Measurements from ENCODE around the gene ZNG1E. TPM values are rescaled to one million over a fixed set of nuclear protein-coding genes. Genes with fewer than 3 reads are reported as not detected.
A peak's percentile ranks its signal among the peaks of the same experiment; 100 is the strongest.
"Not testable (repeated sequence)": the region's sequence is repeated elsewhere in the genome, so short reads cannot be mapped to it uniquely, and the experiment has no call there.

Gene ZNG1E
- polyA plus RNA-seq: 10 to 100 TPM; 27.2 to 99.6 TPM

DNA sequence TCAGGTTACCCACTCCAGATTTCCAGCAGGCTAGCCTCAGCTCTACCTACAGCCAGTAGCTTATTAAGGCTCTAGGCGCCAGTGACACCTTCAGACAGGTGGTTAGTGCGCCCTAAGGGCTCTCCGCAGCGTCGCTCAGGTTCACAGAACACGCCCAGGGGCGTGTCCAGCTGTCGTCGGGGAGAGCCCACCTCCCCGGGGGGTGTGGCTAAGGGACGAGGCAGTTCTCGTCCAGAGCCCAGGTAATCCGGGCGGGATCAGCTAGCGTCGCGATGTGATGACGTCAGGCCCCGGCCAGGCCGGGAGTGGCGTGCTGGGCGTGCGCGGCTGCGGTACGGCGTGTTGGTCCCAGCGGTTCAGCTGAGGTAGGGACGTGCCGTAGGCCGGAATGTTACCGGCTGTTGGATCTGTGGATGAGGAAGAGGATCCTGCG is at the start of gene ZNG1E:
Gene ZNG1E (plus strand): TSS at position 340 of the 433 bp plus-strand sequence. CDS start 49 bp downstream, at position 389.
- WGBS, 2 donors: 0 to 1% methylated on average over 5 to 25 of the region's 33 CpGs
- H3K4me1 ChIP-seq (ENCODE audit: control insufficient read depth in 2 of 2, insufficient read depth in 2 of 2, low read length in 1 of 2); H3K27me3 ChIP-seq (ENCODE audit: control insufficient read depth in 1 of 2, insufficient read depth in 2 of 2, low read length in 2 of 2); H3K9me3 ChIP-seq (ENCODE audit: control insufficient read depth in 2 of 2, insufficient read depth in 1 of 2, low read depth in 1 of 2, low read length in 1 of 2); H3K36me3 ChIP-seq (ENCODE audit: control insufficient read depth in 2 of 2, insufficient read depth in 2 of 2, low read length in 1 of 2): not testable (repeated sequence)
- Histone ChIP-seq H3K4me3 (ENCODE audit: low read depth in 1 of 2, low read length in 2 of 2) (peak within 1 kb of the TSS; percentile 26 to 47), H3K27ac (ENCODE audit: low read depth in 2 of 2, low read length in 1 of 2) (peak within 1 kb of the TSS; percentile 67 to 82)

DNA sequence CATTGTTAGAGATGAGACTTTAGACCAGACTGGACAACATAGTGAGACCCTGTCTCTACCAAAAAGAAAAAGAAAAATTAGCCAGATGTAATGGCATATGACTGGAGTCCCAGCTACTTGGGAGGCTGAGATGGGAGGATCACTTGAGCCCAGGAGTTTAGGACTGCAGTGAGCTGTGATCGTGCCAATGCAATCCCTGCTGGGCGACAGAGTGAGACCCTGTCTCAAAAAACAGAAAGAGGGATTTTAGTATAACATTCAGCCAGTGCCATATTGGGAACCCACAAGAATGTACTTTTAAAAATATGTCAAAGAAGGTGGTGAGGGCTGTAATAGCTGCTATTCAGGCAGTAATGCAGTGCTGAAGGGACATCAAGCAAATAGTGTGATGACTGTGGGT is 2.1 kb upstream of the ZNG1E start:
- not testable (repeated sequence) for H3K27ac ChIP-seq (ENCODE audit: low read depth in 2 of 2, low read length in 1 of 2); H3K4me1 ChIP-seq (ENCODE audit: control insufficient read depth in 2 of 2, insufficient read depth in 2 of 2, low read length in 1 of 2); H3K27me3 ChIP-seq (ENCODE audit: control insufficient read depth in 1 of 2, insufficient read depth in 2 of 2, low read length in 2 of 2); H3K36me3 ChIP-seq (ENCODE audit: control insufficient read depth in 2 of 2, insufficient read depth in 2 of 2, low read length in 1 of 2); H3K4me3 ChIP-seq (ENCODE audit: low read depth in 1 of 2, low read length in 2 of 2); H3K9me3 ChIP-seq (ENCODE audit: control insufficient read depth in 2 of 2, insufficient read depth in 1 of 2, low read depth in 1 of 2, low read length in 1 of 2)
- 88 to 91% methylated on average over 2 of the region's 2 CpGs for WGBS, 2 donors

- H3K9me3 ChIP-seq (ENCODE audit: control insufficient read depth in 2 of 2, insufficient read depth in 1 of 2, low read depth in 1 of 2, low read length in 1 of 2); H3K4me1 ChIP-seq (ENCODE audit: control insufficient read depth in 2 of 2, insufficient read depth in 2 of 2, low read length in 1 of 2); H3K4me3 ChIP-seq (ENCODE audit: low read depth in 1 of 2, low read length in 2 of 2); H3K27ac ChIP-seq (ENCODE audit: low read depth in 2 of 2, low read length in 1 of 2); H3K27me3 ChIP-seq (ENCODE audit: control insufficient read depth in 1 of 2, insufficient read depth in 2 of 2, low read length in 2 of 2); H3K36me3 ChIP-seq (ENCODE audit: control insufficient read depth in 2 of 2, insufficient read depth in 2 of 2, low read length in 1 of 2): not testable (repeated sequence)
- WGBS, 2 donors: 42 to 52% methylated on average over 4 of the region's 5 CpGs
These were observed 710 bp upstream of the ZNG1E start for GRCh38 chr9:65675018-65675417.

DNA sequence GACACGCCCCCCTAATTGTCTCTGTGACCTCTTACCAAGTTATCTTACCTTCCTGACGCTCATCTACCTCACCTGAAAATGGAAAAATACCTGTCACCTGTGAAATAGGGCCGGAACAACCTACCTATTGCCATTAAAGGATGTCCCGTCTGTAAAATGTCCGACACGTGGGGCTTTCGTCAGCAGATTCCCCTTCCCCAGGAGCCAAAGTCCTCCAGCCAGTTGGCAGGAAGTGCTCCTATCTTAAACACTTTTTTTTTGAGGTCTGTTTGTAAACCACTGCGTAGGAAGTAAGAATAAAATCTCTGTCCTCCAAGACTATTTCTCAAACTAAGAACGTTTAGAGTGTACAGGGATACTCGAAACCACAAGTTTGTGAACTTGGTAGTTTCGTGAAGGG is 661 bp downstream of the ZNG1E start:
- H3K27ac ChIP-seq (ENCODE audit: low read depth in 2 of 2, low read length in 1 of 2): peak overlapping the region in 1 of 2 donors; percentile 47
- H3K9me3 ChIP-seq (ENCODE audit: control insufficient read depth in 2 of 2, insufficient read depth in 1 of 2, low read depth in 1 of 2, low read length in 1 of 2); H3K27me3 ChIP-seq (ENCODE audit: control insufficient read depth in 1 of 2, insufficient read depth in 2 of 2, low read length in 2 of 2); H3K4me1 ChIP-seq (ENCODE audit: control insufficient read depth in 2 of 2, insufficient read depth in 2 of 2, low read length in 1 of 2); H3K36me3 ChIP-seq (ENCODE audit: control insufficient read depth in 2 of 2, insufficient read depth in 2 of 2, low read length in 1 of 2); H3K4me3 ChIP-seq (ENCODE audit: low read depth in 1 of 2, low read length in 2 of 2): not testable (repeated sequence)
- 0 to 1% methylated on average over 5 to 6 of the region's 11 CpGs for WGBS, 2 donors

DNA sequence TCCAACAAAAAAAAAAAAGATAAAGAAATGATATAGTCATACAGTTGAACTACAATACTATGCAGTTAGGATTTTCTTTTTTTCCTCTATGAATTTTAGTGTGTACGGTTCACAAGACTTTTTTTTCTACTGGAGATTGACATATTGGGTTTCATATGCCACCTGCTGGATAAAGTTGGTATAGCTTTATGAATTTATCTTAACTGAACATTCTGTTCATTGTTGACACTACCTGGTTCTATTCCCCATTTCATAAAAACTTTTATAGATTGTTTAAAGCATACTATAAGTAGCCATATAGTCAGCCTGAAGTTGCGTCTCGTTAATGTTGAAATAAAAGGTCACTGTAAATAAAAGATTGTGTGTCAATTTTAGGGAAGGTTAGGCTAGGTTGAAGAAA is 2.8 kb downstream of the ZNG1E start:
- 28 to 63% methylated on average over 2 to 3 of the region's 3 CpGs for WGBS, 2 donors
- H3K36me3 ChIP-seq (ENCODE audit: control insufficient read depth in 2 of 2, insufficient read depth in 2 of 2, low read length in 1 of 2): not testable (repeated sequence)

GRCh38 chr9:65703550-65703949 is 27.8 kb downstream of the ZNG1E start:
- H3K36me3 ChIP-seq (ENCODE audit: control insufficient read depth in 2 of 2, insufficient read depth in 2 of 2, low read length in 1 of 2); H3K4me1 ChIP-seq (ENCODE audit: control insufficient read depth in 2 of 2, insufficient read depth in 2 of 2, low read length in 1 of 2); H3K27me3 ChIP-seq (ENCODE audit: control insufficient read depth in 1 of 2, insufficient read depth in 2 of 2, low read length in 2 of 2); H3K4me3 ChIP-seq (ENCODE audit: low read depth in 1 of 2, low read length in 2 of 2); H3K27ac ChIP-seq (ENCODE audit: low read depth in 2 of 2, low read length in 1 of 2); H3K9me3 ChIP-seq (ENCODE audit: control insufficient read depth in 2 of 2, insufficient read depth in 1 of 2, low read depth in 1 of 2, low read length in 1 of 2): not testable (repeated sequence)
- WGBS, 2 donors: 100% methylated on average over 1 of the region's 2 CpGs; no CpG with 5 or more reads in 1 of the 2 donors

More for the DNA sequence above, 2.8 kb downstream of the ZNG1E start:
- not testable (repeated sequence) for H3K4me1 ChIP-seq (ENCODE audit: control insufficient read depth in 2 of 2, insufficient read depth in 2 of 2, low read length in 1 of 2); H3K27ac ChIP-seq (ENCODE audit: low read depth in 2 of 2, low read length in 1 of 2); H3K4me3 ChIP-seq (ENCODE audit: low read depth in 1 of 2, low read length in 2 of 2); H3K9me3 ChIP-seq (ENCODE audit: control insufficient read depth in 2 of 2, insufficient read depth in 1 of 2, low read depth in 1 of 2, low read length in 1 of 2); H3K27me3 ChIP-seq (ENCODE audit: control insufficient read depth in 1 of 2, insufficient read depth in 2 of 2, low read length in 2 of 2)

GRCh38 chr9:65714445-65714844 is 38.7 kb downstream of the ZNG1E start:
- H3K4me3 ChIP-seq (ENCODE audit: low read depth in 1 of 2, low read length in 2 of 2); H3K4me1 ChIP-seq (ENCODE audit: control insufficient read depth in 2 of 2, insufficient read depth in 2 of 2, low read length in 1 of 2); H3K27me3 ChIP-seq (ENCODE audit: control insufficient read depth in 1 of 2, insufficient read depth in 2 of 2, low read length in 2 of 2); H3K36me3 ChIP-seq (ENCODE audit: control insufficient read depth in 2 of 2, insufficient read depth in 2 of 2, low read length in 1 of 2); H3K9me3 ChIP-seq (ENCODE audit: control insufficient read depth in 2 of 2, insufficient read depth in 1 of 2, low read depth in 1 of 2, low read length in 1 of 2); H3K27ac ChIP-seq (ENCODE audit: low read depth in 2 of 2, low read length in 1 of 2): not testable (repeated sequence)
- WGBS, 2 donors: 84% methylated on average over 4 of the region's 5 CpGs; no CpG with 5 or more reads in 1 of the 2 donors

- H3K27me3 ChIP-seq (ENCODE audit: control insufficient read depth in 1 of 2, insufficient read depth in 2 of 2, low read length in 2 of 2); H3K4me1 ChIP-seq (ENCODE audit: control insufficient read depth in 2 of 2, insufficient read depth in 2 of 2, low read length in 1 of 2); H3K36me3 ChIP-seq (ENCODE audit: control insufficient read depth in 2 of 2, insufficient read depth in 2 of 2, low read length in 1 of 2); H3K4me3 ChIP-seq (ENCODE audit: low read depth in 1 of 2, low read length in 2 of 2); H3K9me3 ChIP-seq (ENCODE audit: control insufficient read depth in 2 of 2, insufficient read depth in 1 of 2, low read depth in 1 of 2, low read length in 1 of 2); H3K27ac ChIP-seq (ENCODE audit: low read depth in 2 of 2, low read length in 1 of 2): not testable (repeated sequence)
- WGBS, 2 donors: 17 to 22% methylated on average over 6 to 21 of the region's 38 CpGs
These were observed 61.4 kb downstream of the ZNG1E start, which contains the start of gene FOXD4L4 for GRCh38 chr9:65737096-65737564. Gene FOXD4L4 (plus strand): TSS chr9:65737146. CDS start chr9:65737146, 0 bp downstream.

DNA sequence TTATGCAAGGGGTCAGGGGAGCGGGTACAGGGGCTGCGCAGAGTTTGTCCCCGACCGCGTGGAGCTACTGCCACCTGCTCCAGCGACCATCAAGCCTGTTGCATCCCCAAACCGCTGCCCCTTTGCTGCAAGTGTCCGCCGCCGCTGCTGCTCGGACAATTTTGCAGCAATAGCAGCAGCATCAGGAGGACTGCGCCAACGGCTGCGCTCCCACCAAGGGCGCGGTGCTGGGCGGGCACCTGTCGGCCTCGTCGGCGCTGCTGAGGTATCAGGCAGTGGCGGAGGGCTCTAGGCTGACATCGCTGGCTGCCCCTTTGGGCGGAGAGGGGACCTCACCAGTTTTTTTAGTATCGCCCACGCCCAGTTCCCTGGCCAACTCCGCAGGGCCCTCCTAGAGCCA is 62.4 kb downstream of the ZNG1E start:
- H3K9me3 ChIP-seq (ENCODE audit: control insufficient read depth in 2 of 2, insufficient read depth in 1 of 2, low read depth in 1 of 2, low read length in 1 of 2); H3K27ac ChIP-seq (ENCODE audit: low read depth in 2 of 2, low read length in 1 of 2); H3K4me3 ChIP-seq (ENCODE audit: low read depth in 1 of 2, low read length in 2 of 2); H3K4me1 ChIP-seq (ENCODE audit: control insufficient read depth in 2 of 2, insufficient read depth in 2 of 2, low read length in 1 of 2); H3K27me3 ChIP-seq (ENCODE audit: control insufficient read depth in 1 of 2, insufficient read depth in 2 of 2, low read length in 2 of 2); H3K36me3 ChIP-seq (ENCODE audit: control insufficient read depth in 2 of 2, insufficient read depth in 2 of 2, low read length in 1 of 2): not testable (repeated sequence)
- 0% methylated on average over 5 of the region's 27 CpGs; no CpG with 5 or more reads in 1 of the 2 donors for WGBS, 2 donors
